HG03095 (cell line): ENCODE data around the gene XRCC6.
"Not testable (repeated sequence)": the region's sequence is repeated elsewhere in the genome, so short reads cannot be mapped to it uniquely, and the experiment has no call there.

Experiments used
- ATAC-seq: cut with Tn5 transposase; IDR thresholded peaks from one replicate; pipeline ENCODE4 v1.9.1; 2021; ENCODE audit warnings: moderate library complexity; ENCODE audit not compliant: unreplicated experiment

XRCC6 gene

DNA sequence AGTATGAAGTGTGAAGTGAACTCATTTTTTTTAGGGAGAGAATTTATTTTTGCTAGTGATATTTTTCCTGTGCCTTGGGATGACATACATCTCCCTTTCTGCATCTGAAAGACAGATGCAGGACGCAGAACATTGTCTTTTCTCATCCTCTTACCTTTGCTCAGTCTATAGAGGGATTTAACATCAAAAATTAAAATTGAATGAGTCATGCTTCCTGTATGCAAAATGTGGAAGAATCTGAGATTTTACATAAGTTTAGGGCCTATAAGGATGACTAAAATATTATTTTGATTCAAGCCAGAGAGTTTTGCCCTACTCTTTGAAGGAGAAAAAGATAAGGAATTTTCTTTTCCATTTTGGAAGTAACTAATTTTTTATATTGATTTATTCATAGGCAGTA lies 27.3 kb downstream of the XRCC6 start:
- no peak for ATAC-seq

DNA sequence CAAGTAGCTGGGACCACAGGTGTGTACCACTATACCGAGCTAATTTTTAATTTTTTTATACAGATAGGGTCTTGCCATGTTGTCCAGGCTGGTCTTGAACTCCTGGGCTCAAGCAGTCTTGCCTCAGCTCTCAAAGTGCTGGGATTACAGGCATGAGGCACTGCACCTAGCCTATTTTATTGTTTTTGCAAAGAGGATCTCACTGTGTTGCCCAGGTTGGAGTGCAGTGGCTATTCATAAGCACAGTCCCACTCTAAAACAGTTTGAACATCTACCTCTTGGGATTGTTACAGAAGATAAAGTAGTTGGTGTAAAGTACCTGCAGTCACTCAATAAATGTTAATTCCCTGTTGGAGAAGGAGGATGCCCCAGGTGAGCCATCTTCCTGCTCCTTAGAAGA lies 29.1 kb downstream of the XRCC6 start:
- no peak for ATAC-seq

DNA sequence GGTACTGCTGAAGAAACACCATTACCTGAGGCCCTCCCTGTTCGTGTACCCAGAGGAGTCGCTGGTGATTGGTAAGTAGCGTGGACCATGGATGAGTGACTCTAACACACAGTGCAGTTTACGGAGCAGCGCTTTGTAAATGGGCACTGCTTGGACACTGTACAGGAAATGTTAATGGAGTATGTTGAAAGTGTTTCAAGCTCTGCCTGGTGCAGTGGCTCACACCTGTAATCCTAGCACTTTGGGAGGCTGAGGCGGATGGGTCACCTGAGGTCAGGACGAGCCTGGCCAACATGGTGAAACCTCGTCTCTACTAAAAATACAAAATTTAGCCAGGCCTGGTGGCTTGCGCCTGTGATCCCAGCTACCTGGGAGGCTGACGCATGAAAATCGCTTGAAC lies 29.7 kb downstream of the XRCC6 start:
- no peak for ATAC-seq

DNA sequence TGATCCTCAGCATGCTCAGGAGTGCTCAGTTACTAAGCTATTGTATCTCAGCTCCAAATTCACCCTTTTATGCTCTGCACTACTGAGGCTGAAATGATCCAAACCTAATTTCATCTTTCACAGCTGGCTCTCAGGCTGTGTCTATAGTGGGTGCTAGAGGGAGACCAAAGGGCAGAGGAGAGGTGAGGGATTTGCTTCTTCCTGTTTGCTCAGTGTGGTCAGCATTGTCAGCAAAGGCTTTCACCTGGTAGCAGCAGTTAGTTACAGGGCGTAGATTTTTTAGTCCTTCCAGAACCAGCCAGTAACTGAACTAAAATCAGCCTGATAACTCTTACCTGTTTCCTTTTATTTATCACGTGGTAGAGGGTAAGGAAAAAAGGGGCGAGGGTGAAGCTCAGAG lies 33.2 kb downstream of the XRCC6 start:
- ATAC-seq: no peak

DNA sequence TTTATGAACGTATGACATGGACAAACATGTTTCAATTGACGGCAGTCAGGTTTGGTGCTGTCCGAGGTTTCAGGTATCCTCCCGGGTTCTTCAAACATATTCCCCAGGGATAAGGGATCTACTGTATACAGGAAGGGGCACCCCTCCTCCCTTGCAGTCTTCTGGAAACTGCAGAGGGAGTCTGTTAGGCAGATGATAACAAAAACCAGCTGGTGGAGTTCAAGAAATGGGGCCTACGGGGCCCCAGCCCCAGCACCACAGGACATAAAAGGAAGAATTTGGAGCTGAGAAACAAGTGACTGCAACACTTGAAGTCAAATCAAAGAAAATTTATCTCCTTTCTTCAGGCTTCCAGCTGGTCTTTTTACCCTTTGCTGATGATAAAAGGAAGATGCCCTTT lies 35.5 kb downstream of the XRCC6 start:
- no peak for ATAC-seq

DNA sequence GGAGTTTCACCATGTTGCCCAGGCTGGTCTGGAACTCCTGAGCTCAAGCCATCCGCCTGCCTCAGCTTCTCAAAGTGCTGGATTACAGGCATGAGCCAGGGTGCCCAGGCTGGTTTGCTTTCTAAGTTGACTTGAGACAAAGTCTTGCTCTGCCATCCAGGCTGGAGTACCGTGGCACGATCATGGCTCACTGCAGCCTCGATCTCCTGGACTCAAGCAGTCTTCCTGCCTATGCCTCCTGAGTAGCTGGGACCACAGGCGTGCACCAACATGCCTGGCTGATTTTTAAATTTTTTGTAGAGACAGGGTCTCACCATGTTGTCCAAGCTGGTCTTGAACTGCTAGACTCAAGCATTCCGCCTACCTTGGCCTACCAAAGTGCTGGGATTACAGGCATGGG lies 36.6 kb downstream of the XRCC6 start:
- ATAC-seq: no peak

DNA sequence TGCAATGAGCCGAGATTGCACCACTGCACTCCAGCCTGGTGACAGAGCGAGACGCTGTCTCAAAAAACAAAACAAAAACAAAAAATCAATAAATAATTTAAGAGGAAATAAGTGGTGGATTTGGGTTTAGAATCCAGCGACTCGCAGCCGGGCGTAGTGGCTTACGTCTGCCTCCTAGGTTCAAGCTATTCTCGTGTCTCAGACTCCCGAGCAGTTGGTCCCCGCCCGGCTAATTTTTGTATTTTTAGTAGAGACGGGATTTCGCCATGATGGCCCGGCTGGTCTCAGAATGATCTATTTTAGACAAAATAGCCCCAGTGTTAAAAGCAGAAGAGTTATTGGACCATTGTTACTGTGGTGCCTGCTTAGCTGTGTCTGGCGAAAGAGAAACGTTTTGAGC lies 37.8 kb downstream of the XRCC6 start:
- ATAC-seq: no peak

DNA sequence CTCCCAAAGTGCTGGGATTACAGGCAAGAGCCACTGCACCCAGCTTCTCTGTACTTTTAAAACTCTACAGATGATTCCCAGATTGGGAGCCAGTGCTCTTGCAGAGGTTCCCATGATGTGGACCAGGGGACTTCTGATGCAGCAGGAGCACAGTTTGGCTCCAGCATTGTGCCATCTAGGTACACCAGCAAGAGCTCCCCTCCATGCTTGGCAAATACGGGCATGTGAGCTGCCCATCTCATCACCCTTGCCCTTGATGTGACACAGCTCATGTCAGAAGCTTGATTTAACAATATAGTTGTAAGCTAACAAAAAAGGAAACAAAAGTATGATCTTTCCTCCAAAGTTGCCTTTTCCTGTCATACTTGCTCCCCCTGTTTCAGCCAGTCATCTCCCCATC lies 38.8 kb downstream of the XRCC6 start:
- ATAC-seq: no peak

DNA sequence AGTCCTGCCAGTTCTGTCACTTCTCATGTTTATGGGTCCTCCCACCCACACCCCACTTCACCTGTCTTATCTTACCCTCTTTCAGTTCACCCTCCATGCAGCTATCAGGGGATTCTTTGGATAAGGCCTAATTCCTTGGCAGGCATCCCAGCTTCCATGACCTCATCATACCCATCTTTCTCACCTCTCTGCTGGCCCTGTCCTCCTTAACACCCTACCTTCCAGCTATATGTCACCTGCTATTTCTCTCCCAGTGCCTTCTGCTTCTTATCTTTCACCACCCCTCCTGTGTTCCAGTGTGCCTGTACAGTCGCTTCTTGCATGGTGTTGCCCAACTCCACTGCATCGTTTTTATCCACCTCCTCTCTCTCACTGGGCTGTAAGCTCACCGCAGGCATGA lies 39.3 kb downstream of the XRCC6 start:
- no peak for ATAC-seq

DNA sequence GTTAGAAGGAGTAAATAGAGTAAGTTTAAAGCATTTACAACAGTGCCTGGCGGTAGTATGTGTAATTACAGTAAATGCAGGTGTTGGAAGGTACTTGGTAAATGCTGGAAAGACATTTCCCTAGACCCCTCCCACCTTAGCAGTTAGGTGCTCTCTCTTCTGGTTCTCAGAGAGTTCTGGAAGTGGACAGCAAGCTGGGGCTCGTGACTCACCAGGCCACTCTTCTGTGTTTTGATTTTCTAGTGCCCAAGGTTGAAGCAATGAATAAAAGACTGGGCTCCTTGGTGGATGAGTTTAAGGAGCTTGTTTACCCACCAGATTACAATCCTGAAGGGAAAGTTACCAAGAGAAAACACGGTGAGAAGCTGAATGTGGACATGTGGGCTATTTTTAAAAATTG lies 40.0 kb downstream of the XRCC6 start:
- ATAC-seq: no peak

DNA sequence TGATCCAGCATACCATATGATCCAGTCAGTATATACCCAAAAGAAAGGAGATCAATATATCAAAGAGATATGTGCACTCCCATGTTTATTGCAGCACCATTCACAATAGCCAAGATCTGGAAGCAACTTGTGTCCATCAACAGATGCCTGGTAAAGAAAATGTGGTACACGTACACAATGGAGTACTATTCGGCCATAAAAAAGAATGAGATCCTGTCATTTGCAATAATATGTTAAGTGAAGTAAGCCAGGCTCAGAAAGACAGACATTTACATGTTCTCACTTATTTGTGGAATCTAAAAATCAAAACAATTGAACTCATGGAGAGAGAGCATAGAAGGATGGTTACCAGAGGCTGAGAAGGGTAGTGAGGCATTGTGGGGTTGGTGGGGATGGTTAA lies 40.6 kb downstream of the XRCC6 start:
- no peak for ATAC-seq

DNA sequence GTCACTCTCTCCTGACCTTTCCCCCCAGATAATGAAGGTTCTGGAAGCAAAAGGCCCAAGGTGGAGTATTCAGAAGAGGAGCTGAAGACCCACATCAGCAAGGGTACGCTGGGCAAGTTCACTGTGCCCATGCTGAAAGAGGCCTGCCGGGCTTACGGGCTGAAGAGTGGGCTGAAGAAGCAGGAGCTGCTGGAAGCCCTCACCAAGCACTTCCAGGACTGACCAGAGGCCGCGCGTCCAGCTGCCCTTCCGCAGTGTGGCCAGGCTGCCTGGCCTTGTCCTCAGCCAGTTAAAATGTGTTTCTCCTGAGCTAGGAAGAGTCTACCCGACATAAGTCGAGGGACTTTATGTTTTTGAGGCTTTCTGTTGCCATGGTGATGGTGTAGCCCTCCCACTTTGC lies 42.5 kb downstream of the XRCC6 start:
- ATAC-seq: not testable (repeated sequence)

DNA sequence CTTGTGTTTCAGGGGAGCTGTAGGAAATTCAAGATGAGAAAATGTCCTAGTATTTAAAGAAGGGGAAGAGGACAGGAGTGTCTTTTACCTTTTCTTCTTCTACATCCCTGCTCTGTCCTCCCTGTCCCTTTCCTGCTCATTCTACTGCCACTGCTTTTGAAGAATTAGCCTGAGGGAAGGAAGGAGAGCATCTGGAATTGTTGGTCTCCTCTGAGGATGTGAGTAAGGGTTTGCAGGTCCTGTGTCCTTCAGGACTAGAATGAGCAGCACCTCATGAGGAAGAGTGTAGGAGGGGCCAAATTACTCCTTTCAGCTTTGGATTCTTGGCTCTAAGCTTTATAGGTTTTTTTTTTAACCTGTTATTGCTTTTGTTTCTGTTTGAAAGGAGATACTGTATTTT lies 43.4 kb downstream of the XRCC6 start:
- no peak for ATAC-seq

DNA sequence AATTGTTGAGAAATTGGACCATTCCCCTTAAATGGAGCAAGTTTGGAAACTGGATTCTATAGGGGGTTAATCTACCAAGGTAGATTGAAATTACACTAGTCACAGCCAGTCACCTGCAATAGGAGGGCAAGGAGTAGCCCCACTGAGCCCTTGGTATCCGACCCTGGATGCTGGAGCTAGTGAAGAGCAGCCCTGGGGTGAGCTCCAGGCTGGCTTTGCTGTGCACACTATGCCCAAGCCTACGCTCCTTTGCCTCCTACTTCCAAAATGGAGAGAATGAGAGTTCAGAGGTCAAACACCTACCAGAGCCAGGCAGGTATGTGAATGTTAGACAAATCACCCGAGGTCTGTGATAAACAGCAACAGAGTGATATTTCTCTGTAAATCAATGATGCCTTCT lies 43.9 kb downstream of the XRCC6 start:
- ATAC-seq: no peak

DNA sequence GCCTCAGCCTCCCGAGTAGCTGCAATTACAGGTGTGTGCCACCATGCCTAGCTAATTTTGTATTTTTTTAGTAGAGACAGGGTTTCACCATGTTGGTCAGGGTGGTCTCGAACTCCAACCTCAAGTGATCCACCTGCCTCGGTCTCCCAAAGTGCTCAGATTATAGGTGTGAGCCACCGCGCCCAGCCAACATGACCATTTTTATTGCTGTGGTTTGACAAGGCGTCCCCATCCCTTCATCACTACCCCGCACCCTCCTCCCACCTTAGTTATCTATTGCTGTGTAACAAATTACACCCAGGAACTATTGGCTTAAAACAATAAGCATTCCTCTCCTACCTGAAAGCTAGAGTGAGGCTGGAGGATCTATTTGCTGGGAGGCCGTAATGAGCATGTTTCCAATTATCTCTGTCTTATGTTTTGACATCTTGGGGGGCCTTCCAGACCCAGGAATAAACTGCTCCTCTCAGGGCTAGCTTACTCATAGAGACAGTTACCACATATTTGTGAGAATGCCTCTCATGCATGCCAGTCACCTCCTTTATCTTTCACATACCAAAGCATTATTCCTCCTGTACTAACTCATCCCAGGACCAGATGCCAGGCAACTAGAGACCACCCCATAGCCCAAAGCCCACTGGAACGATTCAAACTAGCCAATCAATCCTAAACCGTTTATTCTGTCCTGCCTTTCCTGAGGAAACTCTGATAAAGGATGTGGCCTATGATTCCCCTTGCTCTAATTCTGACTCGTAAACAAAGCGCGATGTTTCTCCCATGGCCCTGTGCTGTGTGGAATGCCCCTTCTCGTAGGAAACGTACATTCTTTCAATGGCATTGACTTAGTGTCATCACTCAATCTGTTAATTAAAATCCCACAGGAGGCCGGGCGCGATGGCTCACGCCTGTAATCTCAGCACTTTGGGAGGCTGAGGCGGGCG lies 48.1 kb downstream of the XRCC6 start:
- no peak for ATAC-seq

DNA sequence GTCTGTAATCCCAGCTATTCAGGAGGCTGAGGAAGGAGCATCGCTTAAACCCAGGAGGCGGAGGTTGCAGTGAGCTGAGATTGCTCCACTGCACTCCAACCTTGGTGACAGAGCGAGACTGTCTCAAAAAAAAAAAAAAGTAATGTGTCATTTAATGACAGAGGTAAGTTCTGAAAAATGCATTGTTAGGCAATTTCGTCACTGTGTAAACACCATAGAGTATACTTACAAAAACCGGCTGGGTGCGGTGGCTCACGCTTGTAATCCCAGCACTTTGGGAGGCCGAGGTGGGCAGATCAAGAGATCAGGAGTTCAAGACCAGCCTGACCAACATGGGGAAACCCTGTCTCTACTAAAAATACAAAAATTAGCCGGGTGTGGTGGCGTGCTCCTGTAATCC lies 51.0 kb downstream of the XRCC6 start:
- not testable (repeated sequence) for ATAC-seq

DNA sequence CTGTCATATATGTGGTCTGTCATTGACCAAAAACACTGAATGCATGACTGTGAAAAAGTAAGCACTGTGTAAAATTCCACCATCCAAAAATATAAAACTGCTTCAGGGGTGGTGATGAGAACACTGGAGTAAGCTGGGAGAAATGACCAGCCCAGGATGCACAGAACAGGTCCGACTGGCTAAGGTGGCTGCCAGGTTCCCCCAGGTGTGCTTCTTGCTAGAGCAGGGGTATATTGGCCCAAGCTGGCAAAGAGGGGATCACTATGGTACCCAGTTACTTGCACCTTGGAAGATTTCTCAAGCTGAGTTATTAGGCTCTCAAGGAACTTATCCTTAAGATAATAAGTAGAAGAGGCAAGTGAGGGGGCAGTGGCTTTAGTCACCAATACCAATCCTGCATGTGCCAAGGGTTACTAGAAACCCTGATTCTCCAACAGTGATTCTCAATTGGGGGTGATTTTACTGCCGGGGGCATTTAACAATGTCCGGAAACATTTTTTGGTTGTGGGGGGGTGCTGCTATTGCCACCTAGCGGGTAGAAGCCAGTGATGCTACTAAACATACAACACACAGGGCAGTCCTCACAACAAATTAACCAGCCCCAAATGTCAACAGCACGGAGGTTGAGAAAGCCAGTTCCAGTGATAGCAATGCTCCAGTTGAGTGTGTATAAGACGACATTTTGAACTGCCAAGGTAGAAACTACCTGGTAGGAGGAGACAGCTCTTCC lies 51.9 kb downstream of the XRCC6 start:
- ATAC-seq: no peak

DNA sequence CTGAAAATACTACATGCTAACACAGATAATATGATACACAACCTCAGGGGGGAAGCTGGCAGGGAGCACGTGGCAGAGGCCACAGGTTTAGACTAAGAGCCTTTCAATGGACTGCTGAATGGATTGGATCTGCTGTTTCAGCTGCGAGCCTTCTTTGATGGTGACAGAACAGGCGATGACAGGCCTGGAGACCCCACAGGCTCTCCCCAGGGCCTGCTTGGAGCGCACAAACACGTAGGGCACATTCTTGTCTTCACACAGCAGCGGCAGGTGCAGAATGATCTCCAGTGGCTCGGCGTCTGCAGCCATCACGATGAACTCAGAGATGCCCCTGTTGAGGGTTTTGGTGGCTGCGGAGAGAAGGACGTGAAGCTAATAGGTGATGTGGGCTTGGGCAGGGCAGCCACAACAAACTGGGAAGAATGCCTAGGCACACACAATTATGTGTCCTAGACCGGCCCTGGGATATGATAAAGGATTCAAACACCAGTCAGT lies 53.8 kb downstream of the XRCC6 start:
- ATAC-seq: no peak

DNA sequence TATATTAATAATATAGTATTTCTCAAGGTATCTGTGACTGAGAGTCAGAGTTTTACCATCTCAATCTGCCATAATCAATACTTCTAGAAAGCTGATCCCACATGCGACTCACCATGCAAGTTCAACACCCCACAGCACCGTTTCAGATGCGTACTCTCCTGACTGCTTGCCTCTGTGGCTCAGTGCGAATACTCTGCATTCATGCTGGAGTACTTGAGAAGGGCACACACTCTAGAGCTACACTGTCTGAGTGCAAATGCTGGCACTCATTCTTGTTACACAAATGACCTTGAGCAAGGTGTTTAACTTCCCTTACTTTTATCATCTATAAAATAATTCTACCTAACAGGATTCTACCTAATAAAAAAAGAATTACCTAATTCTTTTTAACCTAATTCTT lies 55.0 kb downstream of the XRCC6 start:
- no peak for ATAC-seq

DNA sequence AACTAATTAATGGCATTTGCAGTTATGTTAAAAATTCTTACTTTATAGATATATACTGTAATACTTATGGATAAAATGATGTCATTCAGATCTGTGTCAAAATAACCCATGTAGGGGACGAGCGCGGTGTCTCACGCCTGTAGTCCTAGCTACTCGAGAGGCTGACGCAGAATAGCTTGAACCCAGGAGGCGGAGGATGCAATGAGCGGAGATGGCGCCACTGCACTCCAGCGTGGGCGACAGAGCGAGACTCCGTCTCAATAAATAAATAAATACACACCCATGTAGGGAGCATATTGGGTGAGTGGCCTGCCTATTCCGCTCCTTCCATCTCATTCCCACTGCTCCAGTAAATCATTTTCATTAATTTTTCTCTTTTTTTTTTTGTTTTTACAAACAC lies 60.5 kb downstream of the XRCC6 start:
- ATAC-seq: no peak

DNA sequence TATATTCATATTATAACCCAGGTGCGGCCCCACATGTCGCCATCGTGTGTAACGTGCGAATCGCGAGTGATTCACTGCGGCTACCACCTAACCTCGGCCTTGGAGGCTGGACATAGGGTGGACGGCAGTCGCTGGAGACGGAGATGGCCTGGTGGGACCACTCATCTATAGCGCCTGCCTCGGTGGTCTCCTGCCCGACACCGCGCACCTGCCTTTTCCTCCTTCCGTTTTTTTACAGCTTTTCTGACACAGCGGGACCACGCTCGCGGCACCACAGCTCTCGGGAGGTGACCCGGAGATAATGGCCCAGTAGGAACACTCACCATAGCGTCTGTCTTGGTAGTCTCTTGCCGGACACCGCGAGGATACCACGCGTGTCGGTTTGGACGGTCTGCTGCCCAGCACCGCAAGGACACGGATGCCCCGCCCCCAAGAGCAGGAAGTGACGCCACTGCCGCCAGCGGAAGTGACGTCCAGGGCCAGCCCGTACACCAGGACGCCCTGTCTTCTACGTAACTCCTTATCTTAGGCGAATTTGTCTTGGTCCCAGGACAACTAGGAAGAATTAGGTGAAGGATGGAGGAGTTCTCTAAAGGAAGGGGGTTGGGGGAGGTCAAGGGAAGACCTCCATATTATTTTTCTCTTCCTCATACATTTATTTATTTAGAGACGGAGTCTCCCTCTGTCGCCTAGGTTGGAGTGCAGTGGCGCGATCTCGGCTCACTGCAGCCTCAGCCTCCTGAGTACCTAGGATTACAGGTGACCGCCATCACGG lies 61.1 kb downstream of the XRCC6 start:
- no peak for ATAC-seq
